NCI-H1694 treated with DMSO at 0.1 percent for 48 hours (cell line): ENCODE results near the gene FANK1.

Experiments
- DNase-seq: peaks from one replicate; lab custom pipeline; 2025; lab: John Stamatoyannopoulos, UW

The FANK1 gene

GRCh38 chr10:125989791-125990190 is 93.4 kb downstream of the FANK1 start:
- no peak for DNase-seq

- no peak for DNase-seq
Measured at GRCh38 chr10:125990974-125991373, 94.6 kb downstream of the FANK1 start.

DNA sequence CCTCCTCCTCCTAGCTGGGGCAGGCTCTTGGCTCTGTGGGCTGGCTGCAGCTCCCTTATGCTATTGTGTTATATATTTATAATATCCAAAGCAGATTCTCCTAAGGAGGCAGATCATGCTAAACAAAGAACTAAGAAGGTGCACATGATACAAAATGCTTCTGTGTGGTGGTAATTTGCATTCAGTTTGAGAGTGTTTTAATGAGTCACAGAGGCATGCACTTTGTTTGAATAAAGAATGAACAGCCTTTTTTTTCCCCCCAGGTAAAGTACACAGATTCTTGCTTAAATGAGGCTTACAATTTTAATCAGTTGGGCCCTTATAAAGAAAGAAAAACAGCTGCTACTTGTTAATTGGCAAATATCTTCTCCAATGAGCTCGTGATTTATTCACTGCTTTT is 95.0 kb downstream of the FANK1 start:
- no peak for DNase-seq

- DNase-seq = no peak
Measured at GRCh38 chr10:125992254-125992653, 95.9 kb downstream of the FANK1 start.

GRCh38 chr10:125994601-125995000 is 98.2 kb downstream of the FANK1 start:
- no peak for DNase-seq

DNA sequence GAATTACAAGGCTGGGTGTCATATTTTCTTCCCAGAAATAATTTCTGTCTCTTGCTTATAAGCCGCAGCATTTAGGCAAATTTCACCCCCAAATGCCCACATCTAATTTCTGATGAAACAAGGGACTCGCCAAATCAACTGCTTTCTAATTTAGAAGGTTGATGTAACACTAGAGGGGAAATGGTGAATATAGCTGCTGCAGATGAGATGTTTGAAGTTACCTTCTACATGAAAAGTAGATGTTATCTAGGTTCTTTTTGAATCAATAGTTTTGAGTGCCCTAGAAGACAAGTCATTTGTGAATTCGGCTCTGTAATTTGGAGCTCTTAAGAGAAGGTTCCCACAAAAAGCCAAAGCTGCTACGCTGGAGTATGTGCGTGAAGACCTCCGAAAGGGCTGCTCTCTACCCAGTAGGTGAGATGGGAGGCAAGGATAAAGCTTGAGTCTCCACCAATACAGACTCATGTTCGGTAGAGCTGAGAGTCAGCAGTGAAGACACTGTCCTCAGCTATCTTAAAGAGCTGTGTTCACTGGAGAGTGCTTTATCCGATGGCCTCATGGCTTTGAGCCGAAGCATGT is 99.5 kb downstream of the FANK1 start:
- DNase-seq = no peak

DNA sequence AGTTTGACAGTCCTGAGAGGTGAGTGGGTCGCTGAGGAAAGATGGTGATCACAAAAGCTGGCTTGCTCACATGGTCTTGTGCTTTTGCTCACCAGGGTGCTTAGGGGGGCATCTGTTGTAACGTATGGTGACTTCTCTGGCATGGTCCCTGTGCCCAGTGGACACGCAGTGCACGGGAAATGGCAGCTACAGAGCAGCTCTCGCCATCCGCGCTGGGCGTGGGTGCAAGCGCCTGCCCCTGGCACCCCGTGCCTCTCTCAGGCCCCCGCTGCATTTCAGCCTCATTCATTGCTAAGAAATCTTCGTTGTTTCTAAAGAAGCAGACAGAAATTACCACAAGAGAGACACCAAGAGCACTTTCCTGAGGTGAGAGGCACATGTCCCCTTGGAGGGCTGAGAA is 101.2 kb downstream of the FANK1 start:
- no peak for DNase-seq

- no peak for DNase-seq
Measured at GRCh38 chr10:125999694-126000093, 103.3 kb downstream of the FANK1 start.

GRCh38 chr10:126001576-126001975 is 105.2 kb downstream of the FANK1 start:
- no peak for DNase-seq

- no peak for DNase-seq
Measured at GRCh38 chr10:126004752-126005151, 108.4 kb downstream of the FANK1 start.

DNA sequence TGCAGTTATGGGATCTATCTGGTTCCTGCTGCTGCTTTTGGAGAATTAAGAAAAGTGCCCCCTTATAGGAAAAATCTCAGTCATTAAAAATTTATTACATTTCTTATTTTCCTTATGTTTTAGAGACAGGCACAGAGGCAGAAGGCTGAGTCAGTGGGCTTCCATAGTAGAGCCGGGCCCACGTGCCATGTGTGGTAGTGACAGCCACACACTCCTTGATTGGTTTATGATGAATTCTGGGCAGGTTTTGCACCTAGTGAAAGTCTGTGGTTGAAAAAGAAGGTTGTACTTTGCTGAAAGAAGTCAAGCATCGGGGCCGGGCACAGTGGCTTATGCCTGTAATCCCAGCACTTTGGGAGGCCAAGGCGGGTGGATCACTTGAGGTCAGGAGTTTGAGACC is 109.9 kb downstream of the FANK1 start:
- no peak for DNase-seq

DNA sequence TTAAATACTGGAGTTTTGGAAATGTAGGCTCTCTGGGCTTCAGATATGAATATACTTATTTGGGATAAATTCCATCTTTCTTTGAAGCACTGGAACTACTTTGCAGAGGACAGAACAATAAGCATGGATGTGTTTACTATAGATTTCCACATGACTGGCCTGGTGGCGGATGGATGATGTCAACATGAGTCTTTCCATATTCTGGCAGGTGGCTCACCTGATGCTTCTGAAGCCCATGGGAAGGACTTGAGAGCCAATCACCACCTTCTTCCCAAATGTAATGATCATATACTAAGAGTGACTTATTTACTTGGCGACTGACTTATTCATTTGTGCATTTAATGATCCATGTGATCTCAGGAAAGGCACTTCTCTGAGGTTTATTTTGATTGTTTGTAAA is 110.5 kb downstream of the FANK1 start:
- no peak for DNase-seq

GRCh38 chr10:126009650-126010049 is 113.3 kb downstream of the FANK1 start:
- DNase-seq = no peak

DNA sequence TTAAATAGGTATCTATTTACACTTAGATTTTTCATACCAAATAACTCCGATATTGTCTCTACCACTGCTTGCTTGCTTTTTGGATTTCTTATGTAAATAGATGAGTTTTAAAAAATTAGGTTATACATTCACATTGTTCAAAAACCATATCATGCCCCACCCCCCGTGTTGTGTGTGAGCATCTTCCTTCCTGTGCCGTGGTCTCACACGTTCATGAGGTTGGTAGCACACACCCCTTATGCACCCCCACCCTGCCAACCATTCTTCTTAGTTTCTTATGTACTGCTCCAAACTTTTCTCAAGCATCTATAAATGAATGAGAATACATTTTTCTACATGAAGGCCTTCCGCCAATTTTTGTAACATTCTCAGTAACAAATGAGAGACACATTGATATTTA is 115.6 kb downstream of the FANK1 start:
- DNase-seq = no peak

- DNase-seq = no peak
Measured at GRCh38 chr10:126012485-126012884, 116.1 kb downstream of the FANK1 start.

- no peak for DNase-seq
Measured at GRCh38 chr10:126013489-126014281, 117.3 kb downstream of the FANK1 start.

- DNase-seq = no peak
Measured at GRCh38 chr10:126014309-126014708, 117.9 kb downstream of the FANK1 start.

DNA sequence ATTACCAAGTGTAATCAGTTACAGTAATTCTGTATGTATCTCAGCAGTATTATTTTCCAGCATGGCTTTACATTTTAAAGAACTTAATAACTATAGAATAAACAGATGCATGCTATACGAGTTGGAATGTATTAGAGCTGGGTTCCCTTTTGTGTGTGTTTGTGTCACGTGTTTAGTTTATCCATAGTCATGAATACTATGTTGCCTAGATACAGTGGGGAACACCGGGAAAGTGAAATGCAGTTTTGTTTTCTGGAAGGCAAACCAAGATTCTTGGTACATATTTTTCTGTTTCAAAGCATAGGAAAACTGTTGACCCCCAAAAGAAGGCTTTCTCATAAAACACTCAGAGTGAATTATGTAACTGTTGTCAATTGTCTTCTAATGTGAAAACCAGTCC is 119.0 kb downstream of the FANK1 start:
- DNase-seq = no peak

- no peak for DNase-seq
Measured at GRCh38 chr10:126016156-126016805, 119.9 kb downstream of the FANK1 start.

- DNase-seq = no peak
Measured at GRCh38 chr10:126016882-126017281, 120.5 kb downstream of the FANK1 start.

DNA sequence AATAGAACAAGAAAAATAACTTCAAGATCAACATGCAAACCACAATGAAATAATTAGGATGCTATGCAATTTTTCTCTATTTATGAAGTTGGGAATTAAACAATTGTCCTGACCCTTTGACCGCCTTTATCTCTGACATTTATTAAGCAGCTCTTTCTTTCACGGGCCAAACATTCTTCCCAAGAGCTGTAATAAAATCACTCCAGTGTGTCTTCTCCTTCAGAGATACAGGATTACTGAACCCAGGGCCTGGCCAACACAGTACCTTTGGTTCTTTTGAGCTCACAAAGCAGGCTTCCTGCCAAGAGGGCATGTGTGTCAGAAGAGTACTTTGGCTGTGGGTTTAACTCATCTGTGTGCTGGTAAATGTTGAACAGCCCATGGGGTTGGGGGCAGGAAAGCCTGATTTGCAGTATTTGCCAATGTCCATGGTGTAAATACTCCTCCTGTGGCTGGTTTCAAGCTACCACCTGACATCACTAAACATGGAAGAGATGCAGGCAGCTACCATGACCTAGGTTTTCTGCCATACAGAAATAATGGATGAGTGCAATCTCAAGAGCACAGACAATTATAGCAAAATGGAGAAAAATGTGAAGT is 121.7 kb downstream of the FANK1 start:
- DNase-seq = no peak

- no peak for DNase-seq
Measured at GRCh38 chr10:126021833-126022500, 125.6 kb downstream of the FANK1 start.
